ENCODE results near the gene GPATCH4.
A peak's percentile ranks its signal among the peaks of the same experiment; 100 is the strongest.
"Not testable (repeated sequence)": the region's sequence is repeated elsewhere in the genome, so short reads cannot be mapped to it uniquely, and the experiment has no call there.

The GPATCH4 gene

DNA sequence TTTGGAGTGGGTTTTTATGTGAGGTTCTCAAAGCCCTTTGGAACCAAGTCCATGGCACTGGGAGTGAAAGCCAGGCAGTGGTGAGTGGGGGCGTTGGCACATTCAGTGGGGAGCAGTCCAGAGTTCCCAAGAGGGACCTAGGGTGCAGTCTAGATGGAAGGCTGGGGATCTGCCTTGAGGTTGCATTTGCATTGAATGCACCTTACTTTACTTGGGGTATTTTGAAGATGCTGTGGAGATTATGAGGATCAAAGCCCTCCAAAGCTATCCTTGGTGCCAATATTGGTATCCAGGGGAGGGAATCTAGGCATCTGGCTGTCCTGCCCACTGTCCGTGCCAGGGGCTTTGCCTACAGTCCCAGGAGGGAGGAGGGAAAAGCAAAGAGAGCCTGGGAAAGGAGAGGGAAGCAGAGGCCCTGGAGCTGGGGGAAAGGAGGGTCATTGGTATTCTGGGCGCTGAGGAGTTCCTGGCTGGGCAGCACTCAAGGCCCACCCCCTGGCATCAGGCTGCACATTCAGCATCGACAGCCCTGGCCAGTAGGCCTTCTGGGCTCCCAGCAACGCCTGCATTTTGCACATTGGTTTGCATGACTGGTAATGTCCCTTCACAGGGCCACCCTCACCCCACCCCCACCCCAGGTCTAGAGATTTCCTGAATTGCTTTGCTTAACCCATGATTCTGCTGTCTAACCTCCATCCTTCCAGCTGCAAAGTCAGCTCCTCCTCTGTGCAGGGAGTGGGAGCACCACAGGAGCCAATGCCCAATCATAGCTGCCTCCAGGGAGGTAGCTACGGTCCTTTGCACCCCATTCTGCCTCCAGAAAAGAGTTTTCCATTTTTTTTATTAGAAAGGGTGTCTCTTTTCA, 39.8 kb upstream of the GPATCH4 start:
- no peak for DNase-seq (ENCODE audit: insufficient read length, low spot score)
- FAIRE-seq: no peak
- no peak for TF ChIP-seq CTCF (IDR thresholded peaks at IDR 0.05; ENCODE audit: insufficient read depth, missing control alignments)

- no peak for TF ChIP-seq CTCF (IDR thresholded peaks at IDR 0.05; ENCODE audit: insufficient read depth, missing control alignments)
- no peak for DNase-seq (ENCODE audit: insufficient read length, low spot score)
- FAIRE-seq: no peak
Observed at GRCh38 chr1:156639601-156640101, 38.4 kb upstream of the GPATCH4 start.

- FAIRE-seq: no peak
- no peak for TF ChIP-seq CTCF (IDR thresholded peaks at IDR 0.05; ENCODE audit: insufficient read depth, missing control alignments)
- no peak for DNase-seq (ENCODE audit: insufficient read length, low spot score)
Observed at GRCh38 chr1:156638189-156638985, 37.1 kb upstream of the GPATCH4 start.

DNA sequence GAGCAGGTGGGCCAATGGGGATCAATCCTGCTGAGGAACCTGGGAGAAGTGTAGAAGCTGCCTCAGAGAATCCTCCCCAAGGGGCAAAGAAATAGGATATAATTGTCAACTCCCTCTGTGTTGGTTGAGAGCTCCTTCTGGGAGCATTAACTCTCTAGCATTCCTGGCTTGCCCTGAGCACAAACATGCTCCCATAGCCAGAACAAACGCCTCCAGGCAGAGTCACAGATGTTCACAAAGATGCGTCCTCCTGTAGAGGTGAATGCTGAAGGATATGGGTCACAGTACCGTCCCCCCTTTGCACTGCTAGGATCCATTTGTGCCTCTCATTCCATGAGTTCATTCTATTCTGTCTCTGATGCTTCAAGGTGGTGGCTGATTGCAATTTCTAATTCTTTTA, 31.1 kb upstream of the GPATCH4 start:
- FAIRE-seq (no peak), DNase-seq (ENCODE audit: insufficient read length, low spot score) (no peak)
- TF ChIP-seq CTCF (IDR thresholded peaks at IDR 0.05; ENCODE audit: insufficient read depth, missing control alignments): no peak

- not testable (repeated sequence) for FAIRE-seq; DNase-seq (ENCODE audit: insufficient read length, low spot score)
Observed at GRCh38 chr1:156631152-156631551, 29.9 kb upstream of the GPATCH4 start.

GRCh38 chr1:156629823-156630449, 28.7 kb upstream of the GPATCH4 start:
- DNase-seq (ENCODE audit: insufficient read length, low spot score) (no peak), FAIRE-seq (no peak)
- no peak for TF ChIP-seq CTCF (IDR thresholded peaks at IDR 0.05; ENCODE audit: insufficient read depth, missing control alignments)

- FAIRE-seq: no peak
- peak; percentile 81 for TF ChIP-seq CTCF (IDR thresholded peaks at IDR 0.05; ENCODE audit: insufficient read depth, missing control alignments)
- no peak for DNase-seq (ENCODE audit: insufficient read length, low spot score)
Observed at GRCh38 chr1:156627313-156627880, 26.1 kb upstream of the GPATCH4 start.
